DMS79 treated with DMSO at 0.1 percent for 48 hours (cell line): ENCODE data around the gene NOX4.

ENCODE experiments used
- DNase-seq: peaks from one replicate; lab custom pipeline; 2025; lab: John Stamatoyannopoulos, UW

Gene NOX4

DNA sequence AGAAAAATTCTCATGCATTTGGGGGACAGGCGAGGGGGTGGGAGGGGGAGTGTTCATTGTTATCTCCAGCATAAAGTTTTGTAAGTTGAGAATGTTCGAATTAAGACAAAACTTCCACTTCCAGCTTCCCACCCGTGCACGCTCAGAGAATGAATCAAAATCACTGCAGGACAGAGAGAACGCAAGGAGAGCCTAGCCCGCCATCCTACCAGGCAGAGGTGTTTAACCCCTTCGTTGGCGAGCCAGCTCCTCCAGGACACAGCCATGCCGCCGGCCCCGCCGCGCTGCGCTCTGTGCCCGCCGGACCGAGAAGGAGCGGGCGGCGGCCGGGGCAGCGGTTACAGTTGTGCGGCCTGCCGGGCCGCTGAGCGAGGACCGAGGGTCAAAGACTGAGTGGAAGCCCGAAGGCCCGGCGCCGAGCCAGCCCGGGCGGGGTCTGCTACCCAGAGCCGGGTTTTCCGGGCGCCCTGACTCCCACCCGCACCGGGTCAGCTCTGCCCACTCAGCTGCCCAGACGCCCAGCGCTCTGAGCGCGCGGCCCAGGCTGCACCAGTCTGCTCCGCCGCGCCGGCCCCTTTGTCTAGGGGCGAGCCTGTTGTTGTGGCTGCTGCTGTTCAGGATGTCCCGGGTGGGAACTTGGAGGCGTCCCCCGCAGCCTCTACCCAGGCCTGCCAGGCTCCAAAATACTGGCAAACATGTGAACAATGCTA, at the start of gene NOX4:
Gene NOX4 (minus strand): TSS at position 395 of the 710 bp plus-strand sequence. CDS start 129 bp downstream, at position 266.
- no peak for DNase-seq

- DNase-seq, result no peak
Measured at GRCh38 chr11:89540826-89541225, 49.7 kb upstream of the NOX4 start.

DNA sequence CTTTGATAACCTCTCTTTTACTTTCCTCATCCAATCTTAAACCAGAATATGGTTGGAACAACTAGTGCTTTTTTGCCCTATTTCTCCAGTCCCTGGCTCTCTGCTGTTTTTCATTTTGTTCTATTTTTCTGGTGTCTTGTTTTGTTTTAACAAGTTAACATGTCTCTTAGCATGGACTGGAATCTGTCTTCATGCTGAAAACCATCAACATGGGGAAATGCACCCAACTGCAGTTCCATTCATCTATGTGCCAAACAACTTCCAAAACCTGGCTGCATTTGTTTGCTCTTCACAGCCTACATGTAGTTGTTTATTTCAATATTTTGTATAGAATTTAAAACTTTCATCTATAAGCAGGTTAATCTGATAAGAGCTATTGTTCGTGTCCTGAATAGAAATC, 46.8 kb upstream of the NOX4 start:
- no peak for DNase-seq

GRCh38 chr11:89536926-89537325, 45.8 kb upstream of the NOX4 start:
- DNase-seq, result no peak

DNA sequence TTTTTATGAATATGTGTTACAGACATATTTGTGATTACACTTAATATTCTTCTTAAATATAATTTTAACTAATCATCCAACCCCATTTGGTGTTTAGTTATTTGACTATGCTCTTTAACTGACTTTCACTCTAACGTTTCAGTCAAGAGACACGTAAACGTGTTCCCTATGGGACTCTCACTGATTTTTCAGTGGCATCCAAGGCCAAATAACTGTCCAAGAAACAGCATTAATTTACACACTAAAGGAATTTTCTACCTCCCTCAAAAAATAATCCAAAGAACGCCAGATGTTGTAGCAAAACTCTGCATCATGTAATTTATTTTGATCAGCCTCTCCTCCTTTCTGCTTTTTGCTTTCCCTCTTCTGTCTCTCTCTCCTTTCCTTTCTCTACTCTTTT, 44.0 kb upstream of the NOX4 start:
- no peak for DNase-seq

DNA sequence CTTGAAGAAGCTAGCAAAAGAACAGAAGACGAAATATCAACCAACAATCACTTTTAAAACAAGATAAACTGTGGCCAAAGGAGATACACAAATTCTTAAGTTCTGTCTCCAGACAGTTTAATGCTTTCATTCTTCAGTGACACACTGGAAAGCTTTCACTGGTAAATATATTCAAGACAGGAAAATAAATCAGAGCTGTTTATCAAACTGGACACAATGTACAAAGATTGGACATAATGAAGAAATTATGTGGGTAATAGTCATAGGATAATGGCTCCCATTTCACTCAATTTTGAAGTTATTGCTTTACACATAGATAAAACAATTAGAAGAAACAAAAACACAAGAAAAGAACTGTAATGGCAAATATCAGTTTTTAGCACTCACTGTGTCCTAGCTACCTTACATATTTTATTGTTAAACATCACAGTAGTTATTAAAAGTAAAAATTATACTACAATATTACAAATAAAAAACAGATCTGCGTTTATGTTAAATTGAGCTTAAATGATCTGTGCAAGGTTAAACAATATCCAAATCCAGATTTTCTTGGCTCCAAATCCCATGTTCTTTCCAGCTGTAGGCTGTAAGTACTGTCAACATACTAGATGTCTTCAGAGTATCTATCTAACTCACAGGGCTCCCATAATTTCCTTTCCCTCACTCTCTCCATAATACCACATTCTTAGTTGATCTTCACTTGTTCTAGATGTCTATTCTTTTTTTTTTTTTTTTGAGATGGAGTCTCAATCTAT, 38.6 kb upstream of the NOX4 start:
- DNase-seq, result no peak

DNA sequence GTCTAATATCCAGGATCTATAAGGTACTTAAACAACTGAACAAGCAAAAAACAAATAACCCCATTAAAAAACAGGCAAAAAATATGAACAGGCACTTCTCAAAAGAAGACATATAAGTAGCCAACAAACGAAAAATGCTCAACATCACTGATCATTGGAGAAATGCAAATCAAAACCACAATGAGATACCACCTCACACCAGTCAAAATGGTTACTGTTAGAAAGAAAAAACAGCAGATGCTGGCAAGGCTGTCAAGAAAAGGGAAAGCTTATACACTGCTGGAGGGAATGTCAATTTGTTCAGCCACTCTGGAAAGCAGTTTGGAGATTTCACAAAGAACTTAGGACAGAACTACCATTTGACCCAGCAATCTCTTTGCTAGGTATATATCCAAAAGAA, 30.6 kb upstream of the NOX4 start:
- no peak for DNase-seq

- DNase-seq, result no peak
Measured at GRCh38 chr11:89521294-89521693, 30.1 kb upstream of the NOX4 start.

- DNase-seq, result no peak
Measured at GRCh38 chr11:89516496-89516895, 25.3 kb upstream of the NOX4 start.

- DNase-seq, result no peak
Measured at GRCh38 chr11:89508544-89508943, 17.4 kb upstream of the NOX4 start.

GRCh38 chr11:89504270-89504669, 13.1 kb upstream of the NOX4 start:
- DNase-seq, result no peak

DNA sequence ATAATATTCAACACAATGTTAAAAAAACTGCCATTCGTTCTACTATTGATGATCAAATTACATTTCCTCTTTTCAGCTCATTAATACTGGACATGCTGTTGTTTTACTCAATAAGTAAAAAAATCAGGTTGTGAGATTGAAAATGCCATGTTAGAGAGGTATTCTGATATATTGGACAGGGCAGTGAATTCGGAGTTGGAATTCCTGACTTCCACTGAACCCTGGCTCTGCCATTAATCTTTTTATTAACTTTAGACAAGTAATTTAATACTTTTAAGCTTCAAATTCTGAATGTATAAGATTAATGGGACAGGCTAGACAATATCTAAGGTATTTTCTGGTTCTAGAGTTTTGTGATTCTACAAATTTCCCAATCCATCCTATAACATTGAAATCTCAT, 12.2 kb upstream of the NOX4 start:
- DNase-seq, result no peak

DNA sequence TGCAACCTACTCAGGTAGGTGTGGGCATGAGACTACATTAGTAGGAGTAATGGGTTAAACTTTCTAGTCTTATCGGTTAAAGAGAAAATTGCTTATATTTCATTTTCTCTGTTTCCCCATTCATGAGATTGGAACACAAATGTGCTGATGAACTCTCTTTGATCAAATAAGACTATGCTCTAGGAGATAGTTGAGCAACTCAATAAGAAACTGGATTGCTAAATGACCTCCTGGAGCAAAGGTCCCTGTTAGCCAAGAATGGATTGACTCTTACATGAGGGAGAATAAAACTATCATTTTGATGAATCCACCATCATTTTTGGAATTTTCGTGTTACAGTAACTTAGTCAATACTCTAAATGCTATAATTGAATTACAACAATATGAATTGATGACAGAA, 11.1 kb upstream of the NOX4 start:
- no peak for DNase-seq

GRCh38 chr11:89500336-89500735, 9.2 kb upstream of the NOX4 start:
- no peak for DNase-seq

DNA sequence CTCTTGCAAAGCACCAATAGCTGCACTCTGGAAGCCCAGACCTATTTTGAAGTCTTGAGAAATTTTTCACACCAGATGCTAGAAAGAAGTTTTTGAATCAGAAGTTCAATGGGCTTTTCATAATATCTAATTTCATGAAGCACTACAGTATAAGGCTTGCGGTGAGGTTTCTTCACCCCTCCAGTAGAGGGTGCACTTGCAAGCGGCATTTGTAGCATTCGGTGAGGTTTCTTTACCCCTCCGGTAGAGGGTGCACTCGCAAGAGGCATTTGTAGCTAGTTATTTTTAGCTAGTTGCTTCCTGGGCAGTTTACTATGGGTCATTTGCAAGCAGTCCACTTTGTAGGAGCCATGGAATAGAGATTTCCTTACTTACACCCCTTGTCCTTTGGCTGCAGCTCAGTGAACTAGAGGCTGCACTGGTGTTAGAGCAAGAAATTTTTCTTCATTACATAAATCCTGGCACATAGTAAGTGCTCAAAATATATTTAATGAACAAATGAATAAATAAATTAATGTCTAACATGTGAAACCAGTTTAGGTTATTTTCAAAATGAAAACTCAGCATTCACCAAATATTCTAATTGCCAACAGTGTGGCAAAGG, 7.8 kb upstream of the NOX4 start:
- DNase-seq, result no peak

- no peak for DNase-seq
Measured at GRCh38 chr11:89495951-89496350, 4.8 kb upstream of the NOX4 start.

DNA sequence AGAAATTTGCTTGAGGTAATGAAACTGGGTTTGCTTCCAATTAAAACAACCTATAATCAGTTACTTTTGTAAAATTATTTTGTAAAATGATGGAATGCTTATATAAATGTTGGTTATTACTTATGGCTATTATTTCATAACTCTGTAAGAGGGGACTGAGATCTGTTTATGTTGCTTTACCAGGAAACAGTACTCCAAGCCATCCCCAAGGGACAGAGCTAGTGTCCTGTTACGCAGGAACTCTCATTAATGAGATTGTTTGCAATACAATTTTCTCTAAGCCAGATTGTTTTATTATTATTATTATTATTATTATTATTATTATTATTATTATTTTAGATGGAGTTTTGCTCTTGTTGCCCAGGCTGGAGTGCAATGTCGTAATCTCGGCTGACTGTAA, 2.3 kb upstream of the NOX4 start:
- DNase-seq, result no peak

DNA sequence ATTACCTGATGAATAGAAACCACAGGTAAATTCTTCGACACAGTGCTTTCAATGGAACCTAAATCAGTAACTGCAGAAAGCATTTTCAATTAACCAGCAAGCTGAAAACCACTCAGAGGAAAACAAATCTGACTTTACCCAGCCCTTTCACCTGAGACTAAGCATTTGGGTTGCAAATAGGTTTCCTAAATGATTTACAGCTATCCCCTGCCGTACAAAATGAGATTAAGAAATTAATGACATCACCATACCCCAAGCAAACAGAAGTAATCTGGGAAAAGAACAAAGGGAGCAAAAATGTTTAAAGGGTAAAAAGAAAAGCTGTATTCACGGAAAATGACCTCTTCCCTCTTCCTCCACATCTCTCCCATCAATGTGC, 584 bp downstream of the NOX4 start:
- DNase-seq, result no peak

DNA sequence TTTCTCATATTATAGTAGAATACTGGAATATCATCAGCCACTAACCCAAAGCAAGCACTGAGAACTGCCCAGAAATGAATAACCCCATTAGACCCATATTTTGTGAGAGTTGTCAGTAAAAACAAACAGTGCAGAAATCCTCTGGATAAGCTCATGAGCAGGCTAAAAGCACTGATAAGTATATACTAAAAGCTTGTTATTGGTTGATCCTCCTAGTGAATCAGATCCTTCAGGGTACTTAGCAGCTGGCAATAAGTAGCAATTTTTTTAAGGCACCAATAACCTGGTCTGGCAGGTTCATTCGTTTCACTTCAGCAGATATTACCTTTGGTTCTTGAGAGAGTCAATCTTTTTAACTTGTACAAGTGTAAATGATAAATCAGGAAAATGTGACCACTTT, 1.2 kb downstream of the NOX4 start:
- no peak for DNase-seq

GRCh38 chr11:89487016-89487415, 4.2 kb downstream of the NOX4 start:
- DNase-seq, result no peak

GRCh38 chr11:89484896-89485295, 6.3 kb downstream of the NOX4 start:
- DNase-seq, result no peak

- DNase-seq, result no peak
Measured at GRCh38 chr11:89477175-89477574, 14.0 kb downstream of the NOX4 start.

DNA sequence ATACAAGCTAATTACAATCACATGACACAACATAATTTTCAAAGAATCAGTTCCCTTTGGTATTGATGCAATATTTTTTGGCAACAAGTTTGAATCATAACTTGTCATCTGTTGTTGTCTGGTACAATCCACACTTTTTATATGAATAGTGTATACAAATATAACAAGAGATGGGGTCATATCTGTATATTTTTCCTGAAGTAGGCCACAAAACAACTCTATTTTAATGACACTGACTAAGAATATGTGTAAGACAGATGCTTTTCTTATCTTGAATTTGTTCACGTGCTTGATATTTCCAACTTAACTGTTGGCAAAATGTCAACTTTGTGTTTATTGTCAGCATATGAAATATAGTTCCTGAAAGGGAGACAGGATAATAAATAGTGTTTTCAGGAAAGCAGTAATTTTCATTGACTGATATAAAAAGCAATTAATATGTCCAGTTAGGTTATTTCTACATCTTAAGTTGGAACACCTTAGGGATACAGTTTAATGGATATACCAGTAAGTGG, 27.9 kb downstream of the NOX4 start:
- no peak for DNase-seq
